ENCODE measurements around the gene TTC21A. TPM values are rescaled to one million over a fixed set of nuclear protein-coding genes. Genes with fewer than 3 reads are reported as not detected.

Gene TTC21A
- total and polyA plus RNA-seq, 2 experiments from 2014 or later: 3.7 to 6.5 TPM

DNA sequence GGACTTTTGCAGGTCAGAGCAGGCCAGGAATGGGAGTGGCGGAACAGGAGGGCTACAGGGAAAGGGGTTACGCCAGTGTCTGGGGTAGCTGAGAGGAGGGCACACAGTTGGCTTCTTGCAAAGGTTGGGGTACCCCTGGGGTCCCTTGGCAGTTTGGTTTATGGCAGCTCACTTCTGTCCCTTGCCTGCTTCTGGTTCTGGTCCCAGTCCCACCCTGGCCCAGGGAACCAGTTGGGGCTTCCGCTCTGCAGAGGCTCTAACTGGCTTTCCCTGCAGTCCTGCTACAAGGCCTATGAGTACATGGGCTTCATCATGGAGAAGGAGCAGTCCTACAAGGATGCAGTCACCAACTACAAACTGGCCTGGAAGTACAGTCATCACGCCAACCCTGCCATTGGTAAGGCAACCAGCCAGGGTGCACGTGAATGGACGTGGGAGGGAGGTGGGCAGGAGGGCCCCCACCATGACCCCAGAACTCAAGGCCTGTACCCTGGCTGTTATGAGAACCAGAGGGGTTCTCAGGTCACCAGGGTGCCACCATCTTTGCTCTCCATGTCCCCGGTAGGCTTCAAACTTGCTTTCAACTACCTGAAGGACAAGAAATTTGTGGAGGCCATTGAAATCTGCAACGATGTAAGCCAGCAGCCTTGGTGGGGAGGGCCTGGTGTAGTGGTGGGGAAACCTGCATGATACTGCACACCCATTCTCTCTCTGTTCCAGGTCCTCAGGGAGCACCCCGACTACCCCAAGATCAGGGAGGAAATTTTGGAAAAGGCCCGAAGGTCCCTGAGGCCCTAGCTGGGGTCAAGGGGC is 30.7 kb downstream of the TTC21A start:
- no peak for DNase-seq (ENCODE audit: low spot score)
- H3K4me3 ChIP-seq: no peak overlapping the region
- H3K9me3 ChIP-seq (ENCODE audit: low read depth): no peaks in the 10 kb centered on the region
- H3K9me2 ChIP-seq (replicated peaks; ENCODE audit: insufficient read depth): no peaks in the 10 kb centered on the region
- H2AFZ ChIP-seq: no peak overlapping the region
- TF ChIP-seq EZH2phosphoT487 (IDR thresholded peaks at IDR 0.05; ENCODE audit: low read depth, severe bottlenecking, unreplicated experiment) (no peak), EZH2 (IDR thresholded peaks at IDR 0.05; ENCODE audit: borderline replicate concordance) (no peak)
- TF ChIP-seq, protein P1, sequence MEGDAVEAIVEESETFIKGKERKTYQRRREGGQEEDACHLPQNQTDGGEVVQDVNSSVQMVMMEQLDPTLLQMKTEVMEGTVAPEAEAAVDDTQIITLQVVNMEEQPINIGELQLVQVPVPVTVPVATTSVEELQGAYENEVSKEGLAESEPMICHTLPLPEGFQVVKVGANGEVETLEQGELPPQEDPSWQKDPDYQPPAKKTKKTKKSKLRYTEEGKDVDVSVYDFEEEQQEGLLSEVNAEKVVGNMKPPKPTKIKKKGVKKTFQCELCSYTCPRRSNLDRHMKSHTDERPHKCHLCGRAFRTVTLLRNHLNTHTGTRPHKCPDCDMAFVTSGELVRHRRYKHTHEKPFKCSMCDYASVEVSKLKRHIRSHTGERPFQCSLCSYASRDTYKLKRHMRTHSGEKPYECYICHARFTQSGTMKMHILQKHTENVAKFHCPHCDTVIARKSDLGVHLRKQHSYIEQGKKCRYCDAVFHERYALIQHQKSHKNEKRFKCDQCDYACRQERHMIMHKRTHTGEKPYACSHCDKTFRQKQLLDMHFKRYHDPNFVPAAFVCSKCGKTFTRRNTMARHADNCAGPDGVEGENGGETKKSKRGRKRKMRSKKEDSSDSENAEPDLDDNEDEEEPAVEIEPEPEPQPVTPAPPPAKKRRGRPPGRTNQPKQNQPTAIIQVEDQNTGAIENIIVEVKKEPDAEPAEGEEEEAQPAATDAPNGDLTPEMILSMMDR (IDR thresholded peaks at IDR 0.05; ENCODE audit: poor library complexity): no peak
- H3K27me3 ChIP-seq: no peaks in the 10 kb centered on the region
- H3K36me3 ChIP-seq (replicated peaks; ENCODE audit: insufficient read depth, low read depth): no peaks in the 10 kb centered on the region
- 97% methylated on average over 10 of the region's 10 CpGs for WGBS (ENCODE audit: low lambda C conversion rate, missing lambda C conversion rate)
- H3K4me1 ChIP-seq (ENCODE audit: insufficient read depth): peaks cover 38% of the 10 kb centered on the region
- peaks cover 16% of the 10 kb centered on the region for H3K79me2 ChIP-seq
- no peak overlapping the region for H3K27ac ChIP-seq
- peaks cover 26% of the 10 kb centered on the region for H4K20me1 ChIP-seq (ENCODE audit: insufficient read depth, poor library complexity, severe bottlenecking)
- H3K4me2 ChIP-seq: no peak overlapping the region

DNA sequence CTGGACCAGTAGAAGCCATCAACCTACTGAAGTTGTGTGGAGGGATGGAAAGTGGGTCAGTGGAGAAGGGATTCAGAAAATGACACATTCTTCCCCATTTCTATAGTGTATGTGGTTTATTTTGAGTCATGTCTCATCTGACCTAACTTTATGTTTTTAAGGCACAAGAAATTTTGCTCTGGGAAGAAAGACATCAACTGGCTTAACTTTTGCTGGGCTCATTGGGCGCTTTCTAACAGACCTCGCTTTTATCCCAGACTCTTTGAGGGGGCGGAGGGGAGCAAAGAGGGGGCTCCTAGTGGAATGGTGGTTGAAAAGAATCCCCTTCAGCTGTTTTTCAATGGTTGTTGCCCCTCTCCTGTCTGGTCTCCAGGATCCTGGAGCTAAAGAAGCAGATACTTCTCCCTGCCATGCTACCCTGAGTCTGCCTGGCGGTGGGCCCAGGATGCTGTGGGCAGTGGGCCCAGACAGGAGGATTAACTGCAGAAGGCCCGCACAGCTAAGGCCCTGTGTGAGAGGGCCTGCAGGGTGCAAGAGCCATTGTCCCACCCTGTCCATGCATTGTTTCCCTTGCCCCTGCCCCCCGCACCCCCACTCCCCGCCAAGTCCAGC is 31.4 kb downstream of the TTC21A start:
- TF ChIP-seq EZH2phosphoT487 (IDR thresholded peaks at IDR 0.05; ENCODE audit: low read depth, severe bottlenecking, unreplicated experiment) (no peak), EZH2 (IDR thresholded peaks at IDR 0.05; ENCODE audit: borderline replicate concordance) (no peak)
- TF ChIP-seq, protein P1 (IDR thresholded peaks at IDR 0.05; ENCODE audit: poor library complexity): no peak
- Histone ChIP-seq H3K4me1 (ENCODE audit: insufficient read depth) (peaks cover 38% of the 10 kb centered on the region), H3K27me3 (no peaks in the 10 kb centered on the region), H3K4me3 (no peak overlapping the region), H3K36me3 (replicated peaks; ENCODE audit: insufficient read depth, low read depth) (no peaks in the 10 kb centered on the region), H3K9me2 (replicated peaks; ENCODE audit: insufficient read depth) (no peaks in the 10 kb centered on the region), H2AFZ (no peak overlapping the region), H4K20me1 (ENCODE audit: insufficient read depth, poor library complexity, severe bottlenecking) (peaks cover 27% of the 10 kb centered on the region), H3K79me2 (peaks cover 23% of the 10 kb centered on the region), H3K27ac (peak overlapping the region; percentile 70), H3K4me2 (no peak overlapping the region), H3K9me3 (ENCODE audit: low read depth) (no peaks in the 10 kb centered on the region)
- WGBS (ENCODE audit: low lambda C conversion rate, missing lambda C conversion rate): 90% methylated on average over 7 of the region's 7 CpGs
- peak; percentile 30 for DNase-seq (ENCODE audit: low spot score)

DNA sequence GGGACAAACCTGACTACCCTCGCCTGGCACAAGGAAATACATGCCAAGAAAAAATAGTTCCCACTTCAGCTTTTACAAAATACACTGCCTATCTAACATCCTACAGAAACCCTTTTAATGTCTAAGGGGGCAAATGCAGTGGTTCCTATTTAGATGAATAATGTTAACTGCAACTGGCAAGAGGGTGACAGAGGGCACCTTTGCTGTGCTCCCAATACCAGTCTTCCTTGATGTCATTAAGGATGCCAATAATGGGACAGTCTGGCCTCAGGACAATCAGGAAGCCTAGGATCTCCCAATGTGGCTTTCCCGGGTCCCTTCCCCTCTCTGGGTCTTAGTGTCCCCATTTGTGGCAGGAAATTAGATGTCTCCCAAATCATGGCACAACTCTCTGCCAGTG is 32.0 kb downstream of the TTC21A start:
- Histone ChIP-seq H3K79me2 (peaks cover 29% of the 10 kb centered on the region), H3K9me2 (replicated peaks; ENCODE audit: insufficient read depth) (no peaks in the 10 kb centered on the region), H3K27ac (peak overlapping the region; percentile 17), H3K36me3 (replicated peaks; ENCODE audit: insufficient read depth, low read depth) (no peaks in the 10 kb centered on the region), H2AFZ (no peak overlapping the region), H3K4me1 (ENCODE audit: insufficient read depth) (peaks cover 38% of the 10 kb centered on the region), H3K4me3 (no peak overlapping the region), H3K4me2 (no peak overlapping the region), H4K20me1 (ENCODE audit: insufficient read depth, poor library complexity, severe bottlenecking) (peaks cover 33% of the 10 kb centered on the region), H3K27me3 (no peaks in the 10 kb centered on the region), H3K9me3 (ENCODE audit: low read depth) (no peaks in the 10 kb centered on the region)
- TF ChIP-seq, protein P1 (IDR thresholded peaks at IDR 0.05; ENCODE audit: poor library complexity): no peak
- TF ChIP-seq EZH2phosphoT487 (IDR thresholded peaks at IDR 0.05; ENCODE audit: low read depth, severe bottlenecking, unreplicated experiment): no peak
- no peak for TF ChIP-seq EZH2 (IDR thresholded peaks at IDR 0.05; ENCODE audit: borderline replicate concordance)
- no peak for DNase-seq (ENCODE audit: low spot score)
- 83% methylated on average over 2 of the region's 2 CpGs for WGBS (ENCODE audit: low lambda C conversion rate, missing lambda C conversion rate)

Data from hepatocyte (in vitro differentiated cells).